TTC549 (cell line): ENCODE measurements around the gene RRAD.

Experiments
- FAIRE-seq: peaks from 2 replicates; lab custom pipeline; 2012; peaks lifted over from hg19 to GRCh38; lab: Jason Lieb, UNC

RRAD gene

GRCh38 chr16:66880288-66881013, 44.9 kb downstream of the RRAD start, which contains the start of gene PDP2:
Gene PDP2 (plus strand): TSS chr16:66880515. CDS start chr16:66884285, 3,770 bp downstream.
- FAIRE-seq = no peak

- FAIRE-seq = no peak
Measured at GRCh38 chr16:66878067-66878466, 47.3 kb downstream of the RRAD start.

GRCh38 chr16:66874079-66874775, 51.1 kb downstream of the RRAD start:
- FAIRE-seq = no peak

- no peak for FAIRE-seq
Measured at GRCh38 chr16:66873685-66874055, 51.7 kb downstream of the RRAD start.

GRCh38 chr16:66872943-66873684, 52.2 kb downstream of the RRAD start:
- FAIRE-seq = peak; percentile 66

GRCh38 chr16:66872559-66872942, 52.8 kb downstream of the RRAD start:
- FAIRE-seq = no peak

GRCh38 chr16:66871840-66872239, 53.5 kb downstream of the RRAD start:
- FAIRE-seq = no peak
